NCI-H2171 (cell line): ENCODE measurements around the gene ANO9.
"Not testable (repeated sequence)": the region's sequence is repeated elsewhere in the genome, so short reads cannot be mapped to it uniquely, and the experiment has no call there.

ENCODE experiments used
- DNase-seq: peaks from one replicate; lab custom pipeline; 2025; lab: John Stamatoyannopoulos, UW

Gene ANO9

GRCh38 chr11:451738-452137, 9.9 kb upstream of the ANO9 start:
- no peak for DNase-seq

GRCh38 chr11:450809-451451, 9.1 kb upstream of the ANO9 start:
- DNase-seq, result no peak

GRCh38 chr11:449889-450808, 8.3 kb upstream of the ANO9 start, which contains the start of gene PTDSS2:
Gene PTDSS2 (plus strand): TSS chr11:450279. CDS start chr11:450456, 177 bp downstream.
- DNase-seq, result peak; percentile 80

- peak; percentile 87 for DNase-seq
Observed at GRCh38 chr11:447923-448731, 6.3 kb upstream of the ANO9 start.

GRCh38 chr11:446891-447290, 5.1 kb upstream of the ANO9 start:
- peak; percentile 43 for DNase-seq

GRCh38 chr11:445765-446588, 4.2 kb upstream of the ANO9 start:
- no peak for DNase-seq

- peak; percentile 21 for DNase-seq
Observed at GRCh38 chr11:444396-445144, 2.8 kb upstream of the ANO9 start.

- peak; percentile 84 for DNase-seq
Observed at GRCh38 chr11:443542-444199, 1.9 kb upstream of the ANO9 start.

GRCh38 chr11:442611-443081, 835 bp upstream of the ANO9 start:
- no peak for DNase-seq

GRCh38 chr11:441043-441417, 781 bp downstream of the ANO9 start:
- no peak for DNase-seq

GRCh38 chr11:440065-441042, 1.5 kb downstream of the ANO9 start:
- no peak for DNase-seq

- DNase-seq, result no peak
Observed at GRCh38 chr11:439315-440064, 2.3 kb downstream of the ANO9 start.

GRCh38 chr11:438101-438844, 3.5 kb downstream of the ANO9 start:
- DNase-seq, result no peak

- no peak for DNase-seq
Observed at GRCh38 chr11:437228-437870, 4.5 kb downstream of the ANO9 start.

- DNase-seq, result not testable (repeated sequence)
Observed at GRCh38 chr11:434999-435740, 6.6 kb downstream of the ANO9 start.

- no peak for DNase-seq
Observed at GRCh38 chr11:434496-434895, 7.3 kb downstream of the ANO9 start.
